ENCODE results near the gene DNAJB11. TPM values are rescaled to one million over a fixed set of nuclear protein-coding genes. Genes with fewer than 3 reads are reported as not detected.
A peak's percentile ranks its signal among the peaks of the same experiment; 100 is the strongest.
"Not testable (repeated sequence)": the region's sequence is repeated elsewhere in the genome, so short reads cannot be mapped to it uniquely, and the experiment has no call there.

The DNAJB11 gene
- 54.7 and 55.1 TPM in 2 replicates for total RNA-seq (2014; rRNA removed; shearing (Covaris generic))

- Histone ChIP-seq H3K4me3 (ENCODE audit: insufficient read depth, low read depth, low read length) (peak within 1 kb of the TSS; percentile 90), H3K36me3 (replicated peaks; ENCODE audit: control insufficient read depth, insufficient read depth, low read length) (peaks cover under 1% of the 10 kb centered on the region), H3K27me3 (ENCODE audit: control insufficient read depth, insufficient read depth, low read length) (no peaks in the 10 kb centered on the region)
- DNase-seq, result peak; percentile 96
Measured at GRCh38 chr3:186570096-186570940, at the start of gene DNAJB11. DNAJB11 (plus strand) TSS chr3:186570720; CDS start chr3:186570898, 178 bp downstream.

- Histone ChIP-seq H3K4me3 (ENCODE audit: insufficient read depth, low read depth, low read length) (no peak overlapping the region), H3K36me3 (replicated peaks; ENCODE audit: control insufficient read depth, insufficient read depth, low read length) (no peaks in the 10 kb centered on the region), H3K27me3 (ENCODE audit: control insufficient read depth, insufficient read depth, low read length) (no peaks in the 10 kb centered on the region)
- no peak for DNase-seq
Measured at GRCh38 chr3:186520957-186521842, 49.3 kb upstream of the DNAJB11 start.

- H3K4me3 ChIP-seq (ENCODE audit: insufficient read depth, low read depth, low read length), result no peak overlapping the region
- DNase-seq, result no peak
- no peaks in the 10 kb centered on the region for H3K36me3 ChIP-seq (replicated peaks; ENCODE audit: control insufficient read depth, insufficient read depth, low read length)
- no peaks in the 10 kb centered on the region for H3K27me3 ChIP-seq (ENCODE audit: control insufficient read depth, insufficient read depth, low read length)
Measured at GRCh38 chr3:186523022-186523421, 47.5 kb upstream of the DNAJB11 start.

GRCh38 chr3:186523434-186523833 is 47.1 kb upstream of the DNAJB11 start:
- H3K27me3 ChIP-seq (ENCODE audit: control insufficient read depth, insufficient read depth, low read length), result no peaks in the 10 kb centered on the region
- H3K4me3 ChIP-seq (ENCODE audit: insufficient read depth, low read depth, low read length), result no peak overlapping the region
- no peaks in the 10 kb centered on the region for H3K36me3 ChIP-seq (replicated peaks; ENCODE audit: control insufficient read depth, insufficient read depth, low read length)
- DNase-seq, result no peak

- no peaks in the 10 kb centered on the region for H3K36me3 ChIP-seq (replicated peaks; ENCODE audit: control insufficient read depth, insufficient read depth, low read length)
- DNase-seq, result no peak
- H3K27me3 ChIP-seq (ENCODE audit: control insufficient read depth, insufficient read depth, low read length), result no peaks in the 10 kb centered on the region
- no peak overlapping the region for H3K4me3 ChIP-seq (ENCODE audit: insufficient read depth, low read depth, low read length)
Measured at GRCh38 chr3:186524616-186525015, 45.9 kb upstream of the DNAJB11 start.

- Histone ChIP-seq H3K4me3 (ENCODE audit: insufficient read depth, low read depth, low read length) (no peak overlapping the region), H3K36me3 (replicated peaks; ENCODE audit: control insufficient read depth, insufficient read depth, low read length) (no peaks in the 10 kb centered on the region), H3K27me3 (ENCODE audit: control insufficient read depth, insufficient read depth, low read length) (no peaks in the 10 kb centered on the region)
- DNase-seq, result no peak
Measured at GRCh38 chr3:186525369-186526255, 44.9 kb upstream of the DNAJB11 start.

- Histone ChIP-seq H3K27me3 (ENCODE audit: control insufficient read depth, insufficient read depth, low read length) (no peaks in the 10 kb centered on the region), H3K4me3 (ENCODE audit: insufficient read depth, low read depth, low read length) (no peak overlapping the region), H3K36me3 (replicated peaks; ENCODE audit: control insufficient read depth, insufficient read depth, low read length) (no peaks in the 10 kb centered on the region)
- DNase-seq, result no peak
Measured at GRCh38 chr3:186526256-186526606, 44.3 kb upstream of the DNAJB11 start.

GRCh38 chr3:186529201-186529999 is 41.1 kb upstream of the DNAJB11 start:
- no peaks in the 10 kb centered on the region for H3K36me3 ChIP-seq (replicated peaks; ENCODE audit: control insufficient read depth, insufficient read depth, low read length)
- H3K27me3 ChIP-seq (ENCODE audit: control insufficient read depth, insufficient read depth, low read length), result no peaks in the 10 kb centered on the region
- no peak for DNase-seq
- H3K4me3 ChIP-seq (ENCODE audit: insufficient read depth, low read depth, low read length), result no peak overlapping the region

GRCh38 chr3:186530415-186530814 is 40.1 kb upstream of the DNAJB11 start:
- Histone ChIP-seq H3K4me3 (ENCODE audit: insufficient read depth, low read depth, low read length) (no peak overlapping the region), H3K27me3 (ENCODE audit: control insufficient read depth, insufficient read depth, low read length) (no peaks in the 10 kb centered on the region), H3K36me3 (replicated peaks; ENCODE audit: control insufficient read depth, insufficient read depth, low read length) (no peaks in the 10 kb centered on the region)
- DNase-seq, result no peak

GRCh38 chr3:186531694-186532093 is 38.8 kb upstream of the DNAJB11 start:
- H3K36me3 ChIP-seq (replicated peaks; ENCODE audit: control insufficient read depth, insufficient read depth, low read length); H3K27me3 ChIP-seq (ENCODE audit: control insufficient read depth, insufficient read depth, low read length); H3K4me3 ChIP-seq (ENCODE audit: insufficient read depth, low read depth, low read length); DNase-seq: not testable (repeated sequence)

- H3K27me3 ChIP-seq (ENCODE audit: control insufficient read depth, insufficient read depth, low read length), result no peaks in the 10 kb centered on the region
- H3K4me3 ChIP-seq (ENCODE audit: insufficient read depth, low read depth, low read length), result no peak overlapping the region
- no peak for DNase-seq
- no peaks in the 10 kb centered on the region for H3K36me3 ChIP-seq (replicated peaks; ENCODE audit: control insufficient read depth, insufficient read depth, low read length)
Measured at GRCh38 chr3:186532598-186533072, 37.9 kb upstream of the DNAJB11 start.

- Histone ChIP-seq H3K36me3 (replicated peaks; ENCODE audit: control insufficient read depth, insufficient read depth, low read length) (no peaks in the 10 kb centered on the region), H3K4me3 (ENCODE audit: insufficient read depth, low read depth, low read length) (no peak overlapping the region), H3K27me3 (ENCODE audit: control insufficient read depth, insufficient read depth, low read length) (no peaks in the 10 kb centered on the region)
- DNase-seq, result no peak
Measured at GRCh38 chr3:186534113-186534669, 36.3 kb upstream of the DNAJB11 start.

Measured in H7 (cell line).